CD4-positive, alpha-beta T cell (primary cell): ENCODE results near the gene SPDYE6. TPM values are rescaled to one million over a fixed set of nuclear protein-coding genes. Genes with fewer than 3 reads are reported as not detected.

Experiments
- ATAC-seq: fragments of 200-7000 bp; cut with Tn5 transposase; one replicate; pipeline ENCODE4 v1.10.0; 2022; ENCODE audit warnings: mild to moderate bottlenecking; ENCODE audit not compliant: poor library complexity
- CTCF ChIA-PET: fragments of 350-600 bp; sonication (Branson Sonifier 250); formaldehyde crosslinking; loops from one replicate; lab custom pipeline; 2021; ENCODE audit warnings: antibody characterized with exemption, inconsistent platforms; lab: Charles Lee
- POLR2A ChIA-PET: fragments of 350-600 bp; sonication (Branson Sonifier 250); formaldehyde crosslinking; loops from one replicate; lab custom pipeline; 2021; ENCODE audit warnings: antibody characterized with exemption, inconsistent platforms; lab: Charles Lee
- DNase-seq, 14 experiments: peaks; one replicate each; pipeline ENCODE4 v3.0.0-alpha.2; 2013 to 2020; ENCODE audit warnings: mixed read lengths in 2 of 14
- H3K27ac ChIP-seq, 2 donors: one replicate each; pipeline versions ENCODE4 v1.5.1 to v1.7.0; 2013; ENCODE audit warnings: low read length in 2 of 2, low read depth in 1 of 2, mild to moderate bottlenecking in 1 of 2
- H3K27me3 ChIP-seq, 2 experiments: 1 replicate in 1 of 2; 2 replicates in 1 of 2; pipeline versions ENCODE4 v1.6.1 to v1.7.0; 2013; ENCODE audit warnings: low read length in 2 of 2, control low read depth in 1 of 2, mild to moderate bottlenecking in 1 of 2, moderate library complexity in 1 of 2; ENCODE audit not compliant: insufficient read depth in 2 of 2, control insufficient read depth in 1 of 2
- H3K36me3 ChIP-seq: one replicate; pipeline ENCODE4 v1.6.1; 2013; ENCODE audit warnings: low read length, control low read depth; ENCODE audit not compliant: insufficient read depth
- H3K4me1 ChIP-seq: one replicate; pipeline ENCODE4 v1.6.1; 2013; ENCODE audit warnings: low read length, control low read depth; ENCODE audit not compliant: insufficient read depth
- H3K4me3 ChIP-seq: one replicate; pipeline ENCODE4 v1.5.1; 2013; ENCODE audit warnings: mild to moderate bottlenecking, low read length, moderate library complexity
- H3K9me3 ChIP-seq, 2 experiments: 1 replicate in 1 of 2; 2 replicates in 1 of 2; pipeline versions ENCODE4 v1.6.1 to v1.7.0; 2013; ENCODE audit warnings: low read length in 2 of 2, mild to moderate bottlenecking in 2 of 2, control low read depth in 1 of 2, moderate library complexity in 1 of 2; ENCODE audit not compliant: control insufficient read depth in 1 of 2, insufficient read depth in 1 of 2
- H3K27ac Mint-ChIP-seq: one replicate; pipeline ENCODE4 v1.8.0; 2020; ENCODE audit warnings: mixed read lengths
- H3K27me3 Mint-ChIP-seq: one replicate; pipeline ENCODE4 v1.8.0; 2021; ENCODE audit warnings: mixed read lengths
- H3K36me3 Mint-ChIP-seq: one replicate; pipeline ENCODE4 v1.8.0; 2021; ENCODE audit warnings: low read depth, mixed read lengths
- H3K4me1 Mint-ChIP-seq: one replicate; pipeline ENCODE4 v1.8.0; 2021; ENCODE audit warnings: low read depth, mixed read lengths
- H3K4me3 Mint-ChIP-seq: one replicate; pipeline ENCODE4 v1.8.0; 2020; ENCODE audit warnings: mild to moderate bottlenecking, mixed read lengths
- H3K9me3 Mint-ChIP-seq: one replicate; pipeline ENCODE4 v1.8.0; 2020; ENCODE audit warnings: mixed read lengths
- intact Hi-C, 2 experiments: fragments of 100-400 bp; cut with DNase I in 1 of 2; cut with micrococcal nuclease in 1 of 2; formaldehyde crosslinking; loops; one replicate each; pipeline versions ENCODE4 v1.15.1 to v1.9.0; 2023 to 2025; cut with DNase I, micrococcal nuclease
- total RNA-seq, 174 experiments: library from RNA in 2 of 174; stranded (reverse) in 2 of 174; gene quantifications; one replicate each; pipeline ENCODE4 v1.2.3 and lab custom pipeline; 2021 to 2026
- TF ChIP-seq, protein P1 (sequence below): fragments of 200-600 bp; IDR thresholded peaks from one replicate; pipeline ENCODE4 v1.8.0; 2022; ENCODE audit warnings: antibody characterized with exemption, mild to moderate bottlenecking

Gene SPDYE6
- total RNA-seq, 2 experiments from 2014 or later, result not detected

DNA sequence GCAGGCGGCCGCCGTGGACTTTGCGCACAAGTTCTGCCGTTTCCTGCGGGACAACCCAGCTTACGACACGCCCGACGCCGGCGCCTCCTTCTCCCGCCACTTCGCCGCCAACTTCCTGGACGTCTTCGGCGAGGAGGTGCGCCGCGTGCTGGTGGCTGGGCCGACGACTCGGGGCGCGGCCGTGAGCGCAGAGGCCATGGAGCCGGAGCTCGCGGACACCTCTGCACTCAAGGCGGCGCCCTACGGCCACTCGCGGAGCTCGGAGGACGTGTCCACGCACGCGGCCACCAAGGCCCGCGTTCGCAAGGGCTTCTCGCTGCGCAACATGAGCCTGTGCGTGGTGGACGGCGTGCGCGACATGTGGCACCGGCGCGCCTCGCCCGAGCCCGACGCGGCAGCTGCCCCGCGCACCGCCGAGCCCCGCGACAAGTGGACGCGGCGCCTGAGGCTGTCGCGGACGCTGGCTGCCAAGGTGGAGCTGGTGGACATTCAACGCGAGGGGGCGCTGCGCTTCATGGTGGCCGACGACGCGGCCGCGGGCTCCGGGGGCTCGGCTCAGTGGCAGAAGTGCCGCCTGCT is 55.5 kb downstream of the SPDYE6 start:
- ChIA-PET CTCF (no interaction called here), POLR2A (no interaction called here)
- Histone ChIP-seq H3K9me3 (no peaks in the 10 kb centered on the region), H3K4me3 (no peak overlapping the region), H3K27me3 (no peaks in the 10 kb centered on the region), H3K36me3 (no peaks in the 10 kb centered on the region), H3K4me1 (peaks cover 12% of the 10 kb centered on the region), H3K27ac (no peak overlapping the region)
- H3K36me3 Mint-ChIP-seq, result no peaks in the 10 kb centered on the region
- intact Hi-C loops, result no loop called here
- H3K9me3 Mint-ChIP-seq, result no peaks in the 10 kb centered on the region
- ATAC-seq (no peak), DNase-seq (no peak)
- no peak overlapping the region for H3K4me3 Mint-ChIP-seq
- H3K27ac Mint-ChIP-seq, result no peak overlapping the region
- H3K27me3 Mint-ChIP-seq, result peaks cover 11% of the 10 kb centered on the region
- TF ChIP-seq, protein P1, sequence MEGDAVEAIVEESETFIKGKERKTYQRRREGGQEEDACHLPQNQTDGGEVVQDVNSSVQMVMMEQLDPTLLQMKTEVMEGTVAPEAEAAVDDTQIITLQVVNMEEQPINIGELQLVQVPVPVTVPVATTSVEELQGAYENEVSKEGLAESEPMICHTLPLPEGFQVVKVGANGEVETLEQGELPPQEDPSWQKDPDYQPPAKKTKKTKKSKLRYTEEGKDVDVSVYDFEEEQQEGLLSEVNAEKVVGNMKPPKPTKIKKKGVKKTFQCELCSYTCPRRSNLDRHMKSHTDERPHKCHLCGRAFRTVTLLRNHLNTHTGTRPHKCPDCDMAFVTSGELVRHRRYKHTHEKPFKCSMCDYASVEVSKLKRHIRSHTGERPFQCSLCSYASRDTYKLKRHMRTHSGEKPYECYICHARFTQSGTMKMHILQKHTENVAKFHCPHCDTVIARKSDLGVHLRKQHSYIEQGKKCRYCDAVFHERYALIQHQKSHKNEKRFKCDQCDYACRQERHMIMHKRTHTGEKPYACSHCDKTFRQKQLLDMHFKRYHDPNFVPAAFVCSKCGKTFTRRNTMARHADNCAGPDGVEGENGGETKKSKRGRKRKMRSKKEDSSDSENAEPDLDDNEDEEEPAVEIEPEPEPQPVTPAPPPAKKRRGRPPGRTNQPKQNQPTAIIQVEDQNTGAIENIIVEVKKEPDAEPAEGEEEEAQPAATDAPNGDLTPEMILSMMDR, result no peak
- no peaks in the 10 kb centered on the region for H3K4me1 Mint-ChIP-seq

DNA sequence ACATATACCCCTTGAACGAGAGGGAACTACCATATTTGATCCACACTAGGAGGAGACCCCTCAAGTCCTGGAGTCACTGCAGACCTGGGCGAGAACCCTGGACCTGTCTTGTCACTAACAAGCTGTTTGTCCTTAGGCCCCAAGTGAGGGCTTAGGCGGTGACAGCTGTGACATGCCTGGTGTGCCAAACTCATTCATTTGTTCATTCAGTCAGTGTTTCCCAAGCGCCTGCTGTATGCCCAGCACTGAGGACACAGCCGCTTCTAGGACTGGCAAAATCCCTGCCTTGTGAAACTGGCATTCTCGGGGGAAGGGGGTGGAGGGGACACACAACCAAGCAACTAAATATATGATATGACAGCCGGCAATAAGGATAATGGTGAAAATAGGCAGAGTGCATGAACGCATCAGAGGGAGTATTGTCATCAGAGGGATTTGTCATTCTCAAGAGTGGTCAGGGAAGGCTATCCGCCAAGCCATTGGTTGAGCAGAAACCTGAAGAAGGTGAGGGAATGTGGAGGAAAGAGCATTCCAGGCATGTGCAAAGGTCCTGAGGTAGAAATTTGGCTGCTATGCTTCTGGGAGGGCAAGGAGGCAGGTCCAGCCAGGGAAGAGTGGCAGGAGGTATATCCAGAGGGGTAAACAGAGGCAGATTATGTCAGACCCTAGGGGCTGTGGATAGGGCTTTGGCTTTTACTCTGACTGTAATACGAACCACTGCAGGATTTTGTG is 58.6 kb downstream of the SPDYE6 start:
- Mint-ChIP-seq H3K4me1 (no peaks in the 10 kb centered on the region), H3K27me3 (peaks cover 25% of the 10 kb centered on the region), H3K9me3 (no peaks in the 10 kb centered on the region), H3K4me3 (no peak overlapping the region), H3K27ac (no peak overlapping the region), H3K36me3 (no peaks in the 10 kb centered on the region)
- H3K27me3 ChIP-seq, result no peaks in the 10 kb centered on the region
- no peaks in the 10 kb centered on the region for H3K36me3 ChIP-seq
- no peak overlapping the region for H3K27ac ChIP-seq
- no peak overlapping the region for H3K4me3 ChIP-seq
- H3K9me3 ChIP-seq, result no peaks in the 10 kb centered on the region
- ATAC-seq, result no peak
- ChIA-PET CTCF (no interaction called here), POLR2A (no interaction called here)
- H3K4me1 ChIP-seq, result no peaks in the 10 kb centered on the region
- TF ChIP-seq, protein P1, result no peak
- no peak for DNase-seq
- intact Hi-C loops, result no loop called here

DNA sequence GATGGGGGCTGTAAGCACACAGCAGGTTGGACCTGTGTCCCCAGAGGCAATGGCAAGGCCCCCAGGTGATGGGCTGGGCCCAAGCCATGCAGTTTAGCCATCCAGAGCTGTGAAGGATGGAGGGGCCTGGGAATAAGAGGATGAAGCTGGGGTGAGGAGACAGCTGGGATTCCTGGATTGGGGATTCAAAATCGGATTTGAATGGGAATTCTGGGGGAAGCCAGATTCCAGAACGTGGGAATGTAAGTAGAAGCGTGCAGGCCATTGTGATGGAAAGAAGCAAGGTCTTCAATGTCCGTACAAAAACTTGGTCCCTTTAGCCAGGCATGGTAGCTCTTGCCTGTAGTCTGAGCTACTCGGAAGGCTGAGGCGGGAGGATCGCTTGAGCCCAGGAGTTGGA is 59.7 kb downstream of the SPDYE6 start:
- no peaks in the 10 kb centered on the region for H3K36me3 ChIP-seq
- no peak overlapping the region for H3K4me3 ChIP-seq
- H3K27me3 ChIP-seq, result no peaks in the 10 kb centered on the region
- TF ChIP-seq, protein P1, result no peak
- no peak overlapping the region for H3K4me3 Mint-ChIP-seq
- H3K4me1 Mint-ChIP-seq, result peaks cover 6% of the 10 kb centered on the region
- no peak overlapping the region for H3K27ac ChIP-seq
- peaks cover 5% of the 10 kb centered on the region for H3K4me1 ChIP-seq
- H3K27me3 Mint-ChIP-seq, result peaks cover 28% of the 10 kb centered on the region
- DNase-seq, result no peak
- CTCF ChIA-PET, result no interaction called here
- intact Hi-C loops, result no loop called here
- H3K27ac Mint-ChIP-seq, result no peak overlapping the region
- H3K9me3 Mint-ChIP-seq, result no peaks in the 10 kb centered on the region
- POLR2A ChIA-PET, result interaction anchor here (1.0 kb wide), 1 partner anchor 9 kb away, joined by 4 read pairs; the partner anchor contains the start of gene SH2B2
- H3K36me3 Mint-ChIP-seq, result no peaks in the 10 kb centered on the region
- no peaks in the 10 kb centered on the region for H3K9me3 ChIP-seq
- ATAC-seq, result no peak
